HG03159 (cell line): Measurements from ENCODE around the gene NLGN3.

ENCODE experiments used
- ATAC-seq: cut with Tn5 transposase; IDR thresholded peaks from one replicate; pipeline ENCODE4 v1.9.1; 2021; ENCODE audit warnings: mild to moderate bottlenecking, moderate library complexity; ENCODE audit not compliant: unreplicated experiment

Gene NLGN3

GRCh38 chrX:71210816-71211215, 66.2 kb downstream of the NLGN3 start:
- ATAC-seq, result no peak

DNA sequence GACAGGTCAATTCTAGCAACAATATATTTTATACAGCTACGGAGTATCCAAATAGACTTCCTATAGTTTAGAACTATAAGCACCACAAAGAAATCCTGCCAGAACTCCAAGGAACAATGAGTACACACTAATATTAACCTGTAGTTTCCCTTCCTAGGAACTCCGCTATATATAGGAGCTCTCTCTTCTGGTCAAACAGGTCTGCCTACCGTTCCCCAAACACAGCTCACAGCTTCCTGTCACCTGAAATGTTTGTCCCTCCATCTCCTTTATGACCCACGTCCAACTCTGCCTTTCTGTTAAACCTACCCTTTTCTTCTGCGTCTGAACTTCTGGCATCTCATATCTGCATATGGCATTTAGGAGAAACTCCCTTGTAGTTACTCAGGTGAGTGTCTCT, 67.9 kb downstream of the NLGN3 start:
- ATAC-seq, result no peak

DNA sequence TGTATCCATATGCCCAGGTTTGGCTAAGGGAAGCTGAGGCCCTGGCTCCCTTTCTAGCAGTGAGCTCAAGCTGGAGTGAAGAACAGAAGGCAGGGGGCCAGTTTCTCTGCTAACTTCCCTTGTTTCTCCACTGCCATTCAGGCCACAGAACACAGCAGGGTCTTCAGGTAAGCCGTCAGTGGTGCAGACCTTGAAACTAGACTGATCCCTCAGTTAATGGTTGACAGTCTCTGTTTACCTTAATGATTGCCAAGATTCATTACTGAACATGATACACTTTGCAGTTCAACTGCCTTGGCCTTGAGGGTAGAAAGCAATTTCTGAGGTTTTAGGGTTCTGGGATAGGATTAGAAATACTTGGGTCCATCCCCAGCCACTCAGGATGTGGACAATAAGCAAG, 69.5 kb downstream of the NLGN3 start:
- no peak for ATAC-seq

- no peak for ATAC-seq
These were observed 70.1 kb downstream of the NLGN3 start for GRCh38 chrX:71214604-71215337.

DNA sequence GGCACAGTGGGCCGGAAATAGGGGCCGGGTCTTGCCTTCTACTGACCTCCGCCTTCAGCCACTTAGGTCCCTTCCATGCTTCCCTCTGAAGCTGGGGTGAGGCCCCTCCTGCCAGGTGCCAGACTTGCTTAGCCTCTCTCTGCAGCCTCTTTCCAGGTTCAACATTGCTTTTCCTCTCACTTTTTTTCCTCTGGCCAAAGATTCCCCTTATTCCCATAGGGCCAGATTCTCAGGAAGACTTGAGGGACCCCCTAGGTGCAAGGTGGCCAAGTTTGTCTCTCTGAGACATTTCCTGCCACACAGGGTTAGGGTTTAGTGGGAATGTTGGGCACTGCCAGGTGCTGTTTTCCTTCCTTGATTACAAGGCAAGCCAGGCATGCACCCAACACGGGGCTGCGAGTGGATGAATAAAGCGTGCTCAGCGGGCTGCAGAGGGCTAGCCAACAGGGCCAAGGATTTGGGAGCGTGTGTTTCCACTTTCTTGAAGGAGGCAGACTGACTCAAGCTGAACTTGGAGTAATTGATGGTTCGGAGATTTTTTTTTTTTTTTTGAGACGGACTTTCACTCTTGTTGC, 70.8 kb downstream of the NLGN3 start:
- ATAC-seq, result no peak

GRCh38 chrX:71216485-71216884, 71.8 kb downstream of the NLGN3 start:
- ATAC-seq, result no peak

DNA sequence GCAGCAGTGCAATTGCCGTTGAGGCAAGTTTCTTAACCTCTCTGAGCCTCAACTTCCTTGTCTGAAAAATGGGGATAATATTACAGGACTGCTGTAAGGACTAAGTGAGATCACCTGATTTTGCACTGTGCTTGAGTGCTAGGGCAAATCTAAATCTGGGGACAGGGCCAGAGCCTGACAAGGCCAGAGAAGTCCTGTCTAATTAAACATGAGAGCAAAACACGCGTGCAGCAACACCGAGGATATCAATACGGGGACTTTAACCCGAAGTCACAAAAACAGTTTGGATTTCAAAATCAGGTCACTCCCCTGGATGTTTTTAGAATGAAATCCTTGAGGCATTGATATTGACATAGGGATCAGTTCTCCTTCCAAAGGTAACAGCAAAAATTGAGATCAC, 72.7 kb downstream of the NLGN3 start:
- ATAC-seq, result no peak
